Measurements from ENCODE around the gene MRGPRD.
A peak's percentile ranks its signal among the peaks of the same experiment; 100 is the strongest.
"Not testable (repeated sequence)": the region's sequence is repeated elsewhere in the genome, so short reads cannot be mapped to it uniquely, and the experiment has no call there.

The MRGPRD gene

DNA sequence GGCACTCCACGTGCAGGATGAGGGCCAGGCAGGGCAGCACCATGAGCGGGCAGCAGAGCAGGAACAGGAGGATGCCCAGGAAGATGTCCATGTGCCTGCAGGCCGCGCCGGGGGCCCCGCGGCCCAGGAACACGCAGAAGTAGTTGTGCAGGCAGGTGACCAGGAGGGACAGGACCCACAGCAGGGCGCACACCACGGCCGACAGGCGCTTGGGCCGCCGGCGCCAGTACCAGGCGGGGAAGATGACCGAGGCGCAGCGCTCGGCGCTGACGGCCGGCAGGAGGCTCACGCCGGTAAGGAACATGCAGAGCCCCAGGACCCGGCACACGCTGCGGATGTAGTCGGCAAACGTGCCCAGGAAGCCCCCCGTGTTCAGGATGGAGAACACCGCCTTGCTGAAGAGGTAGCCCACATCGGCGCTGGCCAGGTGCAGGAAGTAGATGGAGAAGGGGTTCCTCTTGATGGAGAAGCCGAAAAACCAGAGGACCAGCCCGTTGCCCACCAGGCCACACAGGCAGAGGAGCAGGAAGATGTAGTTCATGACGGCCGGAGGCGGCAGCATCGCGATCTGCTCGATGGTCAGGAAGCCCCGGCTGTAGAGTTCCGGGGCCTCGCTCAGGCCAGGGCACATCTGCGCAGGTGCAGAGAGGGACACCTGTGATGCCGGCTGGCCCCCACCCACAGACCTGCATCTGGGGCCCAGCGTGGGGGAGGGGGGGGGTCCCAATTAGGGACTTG is 25.0 kb upstream of the MRGPRD start:
- DNase-seq, result no peak

DNA sequence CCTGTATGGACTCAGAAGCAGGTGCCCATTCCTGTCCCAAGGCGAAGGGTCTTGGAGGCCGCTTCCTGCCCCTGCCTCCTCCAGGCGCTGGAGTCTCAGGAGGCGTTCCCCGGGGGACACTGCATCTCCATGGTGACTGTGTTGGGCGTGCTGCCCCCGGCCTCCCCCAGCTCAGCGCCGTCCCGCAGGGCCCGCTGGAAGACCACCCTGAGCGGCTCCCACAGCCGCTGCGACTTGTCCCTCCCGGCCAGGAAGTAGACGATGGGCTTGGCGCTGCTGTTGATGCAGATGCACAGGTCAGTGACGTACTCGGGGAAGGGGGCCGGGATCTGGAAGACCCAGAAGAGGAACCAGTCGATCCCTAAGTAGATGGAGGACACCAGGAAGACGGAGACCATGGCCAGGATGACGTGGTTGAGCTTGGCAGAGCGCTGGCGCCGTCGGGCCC is 24.4 kb upstream of the MRGPRD start:
- no peak for DNase-seq

DNA sequence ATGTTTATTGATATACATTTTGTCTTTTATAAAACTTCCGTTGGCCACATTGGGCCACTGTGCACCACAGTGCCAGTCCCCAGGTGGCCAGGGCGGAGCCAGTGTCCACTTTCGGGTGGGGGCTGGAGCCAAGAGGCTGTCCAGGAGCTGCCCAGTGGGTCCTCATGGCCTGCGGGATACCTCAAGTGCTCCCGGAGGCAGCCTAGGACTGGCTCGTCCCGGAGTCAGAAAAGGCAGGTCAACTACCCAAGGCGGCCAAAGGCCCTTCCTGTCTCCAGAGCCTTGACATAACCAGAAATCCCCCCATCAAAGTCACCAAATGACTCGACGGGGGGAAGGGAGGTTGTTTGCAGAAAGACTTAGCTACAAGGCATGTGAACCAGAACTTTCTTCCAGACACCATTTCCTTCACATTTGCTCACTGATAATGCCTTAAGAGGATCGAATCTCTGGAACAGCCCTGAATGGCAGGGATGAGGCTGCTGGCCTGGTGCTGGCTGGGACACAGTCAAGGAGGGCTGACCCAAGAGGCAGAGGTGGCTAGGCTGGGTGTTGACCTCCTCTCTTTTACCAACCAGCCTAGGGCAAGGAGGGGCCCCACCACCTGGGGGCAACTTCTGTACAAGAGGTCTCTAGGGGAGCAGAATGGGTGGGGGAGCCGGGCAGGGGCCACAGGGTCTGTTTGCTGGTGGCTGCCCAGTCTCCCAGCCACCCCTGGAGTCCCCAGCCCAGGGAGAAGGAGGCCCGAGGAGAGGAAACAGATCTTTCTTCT is 23.8 kb upstream of the MRGPRD start:
- no peak for DNase-seq

DNA sequence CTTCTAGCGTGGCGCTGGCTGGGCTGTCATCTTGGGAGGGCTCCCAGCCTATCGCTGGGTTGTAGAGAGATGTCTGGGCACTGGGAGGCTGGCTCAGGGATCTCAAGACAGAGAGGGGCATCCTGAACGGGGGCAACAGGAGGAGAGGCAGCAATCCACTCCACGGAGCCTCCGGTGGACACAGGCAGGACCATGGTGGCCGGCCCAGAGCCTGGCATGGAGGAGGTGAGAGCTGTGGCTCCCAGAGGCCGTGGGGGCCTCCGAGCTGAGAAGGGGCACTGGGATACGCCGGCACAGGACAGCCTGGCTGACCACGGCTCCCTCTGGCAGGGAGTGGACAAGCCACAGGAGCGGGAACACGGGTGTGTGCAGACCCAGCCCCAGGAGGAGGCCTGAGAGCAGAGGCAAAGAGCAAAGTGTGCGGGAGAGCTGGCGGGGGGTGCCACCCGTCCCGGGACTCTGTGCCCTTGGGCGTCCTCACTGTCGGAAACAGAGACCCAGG is 23.1 kb upstream of the MRGPRD start:
- no peak for DNase-seq

DNA sequence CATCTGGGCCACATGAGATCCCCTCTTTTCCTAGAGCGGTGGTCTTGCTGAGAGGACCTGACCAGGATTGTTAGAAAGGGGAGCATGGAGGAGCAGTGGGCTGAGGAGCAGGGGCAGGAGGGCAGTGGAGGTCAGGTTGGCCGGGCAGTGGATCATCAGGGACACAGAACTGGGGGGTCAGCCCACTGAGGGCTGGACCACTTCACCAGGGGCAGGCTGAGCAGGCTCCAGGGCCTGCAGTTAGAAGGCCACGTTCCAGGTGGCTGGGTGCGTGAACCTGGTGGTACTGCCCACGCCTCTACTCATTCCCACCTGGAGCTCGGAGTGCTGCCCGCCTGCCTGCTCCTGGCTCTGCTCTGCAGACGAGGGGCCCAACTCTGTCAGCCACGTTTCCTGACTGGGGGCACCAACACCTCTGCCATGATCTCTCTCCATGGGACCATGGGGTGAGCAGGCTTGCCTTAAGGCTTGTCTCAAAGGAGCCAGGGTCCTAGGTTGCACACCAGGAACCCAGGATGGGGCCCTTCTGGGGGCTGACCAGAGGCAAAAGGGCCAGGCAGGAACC is 22.6 kb upstream of the MRGPRD start:
- DNase-seq, result no peak

DNA sequence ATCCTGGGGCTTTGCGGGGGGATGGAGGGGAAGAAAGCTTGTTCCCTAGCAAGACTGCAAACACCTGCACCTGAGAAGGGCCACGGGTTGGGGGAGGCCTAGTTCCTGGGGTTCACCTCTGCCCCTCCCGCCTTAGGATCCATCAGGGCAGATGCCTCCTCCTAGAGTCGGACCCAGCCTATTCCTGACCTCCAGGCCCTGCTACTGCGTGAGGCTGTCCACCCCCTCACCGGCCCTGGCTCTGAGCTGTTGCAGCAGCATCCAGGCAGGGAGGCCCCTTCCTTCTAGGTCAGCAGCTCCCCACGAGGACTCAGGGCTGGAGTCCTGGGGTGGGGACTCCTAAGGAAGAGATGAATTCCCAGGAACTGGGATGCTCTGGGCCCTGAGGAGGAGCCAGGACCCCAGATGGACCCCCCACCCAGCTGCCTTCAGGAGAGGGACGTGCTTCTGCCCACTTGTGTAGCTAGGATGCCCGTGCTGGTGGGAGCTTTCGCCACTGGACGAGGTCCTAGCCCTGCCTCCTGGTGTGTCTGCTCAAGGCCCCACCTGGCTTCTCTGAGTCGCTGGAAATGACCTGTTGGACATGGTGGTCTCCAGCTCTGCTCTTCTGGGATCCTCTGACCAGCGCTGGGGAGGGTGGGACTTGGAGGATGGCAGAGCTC is 21.9 kb upstream of the MRGPRD start:
- no peak for DNase-seq

DNA sequence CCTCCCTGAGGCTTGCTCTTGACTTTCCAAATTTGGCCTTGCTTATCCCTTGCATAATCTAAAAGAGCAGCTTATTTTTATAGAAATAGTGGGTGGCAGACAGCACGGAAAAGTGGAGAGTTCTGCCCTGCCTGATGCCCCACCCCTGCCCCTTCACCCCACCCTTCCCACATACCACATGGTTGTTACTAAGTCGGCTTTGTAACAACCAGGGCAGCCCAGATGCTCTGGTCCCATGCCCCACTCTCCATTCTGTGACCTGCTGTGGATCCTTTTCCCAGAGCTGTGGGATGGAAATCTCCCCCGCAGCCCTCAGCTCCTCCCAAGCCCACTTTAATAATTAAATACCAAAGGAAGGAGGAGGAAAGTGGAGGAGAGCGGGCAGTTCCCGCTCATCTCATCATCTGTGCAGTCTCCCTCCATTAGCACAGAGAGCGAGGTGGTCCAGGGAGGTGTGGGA is 21.4 kb upstream of the MRGPRD start:
- no peak for DNase-seq

DNA sequence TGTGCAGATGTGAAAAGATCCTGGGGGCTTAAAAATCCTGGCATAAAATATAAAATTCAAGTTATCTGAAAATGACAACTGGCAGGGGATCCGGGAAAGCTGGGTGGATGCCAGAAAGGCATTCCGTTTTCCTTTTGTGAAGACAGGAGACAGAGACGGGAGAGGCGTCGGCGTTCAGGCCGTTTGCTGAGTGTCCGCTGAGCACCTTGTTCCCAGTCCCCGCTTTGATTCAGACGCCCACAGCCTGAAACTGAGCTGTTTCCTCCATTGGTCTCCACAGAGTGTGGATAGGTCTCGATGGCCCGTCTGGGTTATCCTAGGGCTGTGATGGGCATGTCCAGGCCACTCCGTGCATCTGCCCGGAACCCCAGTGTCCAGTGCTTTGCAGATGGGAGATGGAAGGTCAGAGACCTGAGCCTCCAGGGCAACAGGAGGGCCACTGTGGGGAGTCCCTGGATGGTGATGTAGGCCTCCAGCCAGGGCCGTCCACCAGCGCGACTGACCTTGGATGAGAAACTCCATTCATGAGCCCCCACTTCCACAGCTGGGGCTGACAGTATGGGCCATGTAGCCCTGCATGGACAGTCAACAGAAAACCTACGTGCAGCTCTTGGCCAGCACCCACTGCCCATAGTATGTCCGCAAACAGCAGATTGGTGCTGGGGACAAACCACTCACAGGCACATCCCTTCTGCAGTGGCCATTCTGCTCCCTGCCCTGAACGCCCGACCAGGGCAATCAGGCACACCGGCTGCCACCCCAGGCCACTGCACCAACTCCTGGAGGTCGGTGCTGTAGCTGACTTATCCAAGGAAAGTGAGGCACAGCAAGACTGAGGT is 20.7 kb upstream of the MRGPRD start:
- DNase-seq, result no peak

DNA sequence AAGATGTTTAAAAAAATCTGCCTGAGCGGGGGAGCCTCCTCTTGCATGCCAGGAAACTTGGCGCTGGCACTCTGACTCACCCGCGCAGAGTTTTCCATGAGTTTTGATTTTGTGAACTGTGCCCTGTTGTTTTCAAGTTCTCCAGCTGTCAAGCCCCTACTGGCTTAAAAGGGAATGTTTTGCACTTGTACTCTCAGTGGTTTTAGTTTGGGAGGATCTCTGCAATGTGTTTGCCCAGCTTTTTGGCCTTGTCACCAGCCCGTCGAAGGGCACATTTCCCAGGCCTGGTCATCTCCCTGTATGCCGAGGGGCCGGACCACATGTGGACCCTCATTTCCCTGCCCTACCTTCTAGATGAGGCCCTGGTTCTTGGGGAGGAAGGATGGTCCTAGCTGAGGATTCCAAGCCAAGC is 20.1 kb upstream of the MRGPRD start:
- no peak for DNase-seq

DNA sequence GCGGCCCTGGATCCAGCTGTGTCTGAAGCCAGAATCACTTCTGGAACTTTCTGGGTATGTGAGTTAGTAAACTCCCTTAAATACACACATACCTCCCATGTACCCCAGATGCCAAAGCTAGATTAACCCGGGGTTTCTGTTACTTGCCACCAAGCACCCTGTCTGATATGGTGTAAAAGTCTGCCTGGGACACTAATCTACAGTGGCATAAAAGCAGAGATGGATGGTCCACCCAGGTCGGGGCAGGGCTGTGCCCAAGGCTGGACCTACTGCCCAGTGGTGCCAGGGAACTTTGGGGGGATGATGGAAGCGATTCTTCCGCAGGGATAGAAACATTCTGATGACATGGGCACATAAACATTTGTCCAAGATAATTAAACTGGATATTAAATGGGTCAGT is 19.6 kb upstream of the MRGPRD start:
- DNase-seq, result no peak

DNA sequence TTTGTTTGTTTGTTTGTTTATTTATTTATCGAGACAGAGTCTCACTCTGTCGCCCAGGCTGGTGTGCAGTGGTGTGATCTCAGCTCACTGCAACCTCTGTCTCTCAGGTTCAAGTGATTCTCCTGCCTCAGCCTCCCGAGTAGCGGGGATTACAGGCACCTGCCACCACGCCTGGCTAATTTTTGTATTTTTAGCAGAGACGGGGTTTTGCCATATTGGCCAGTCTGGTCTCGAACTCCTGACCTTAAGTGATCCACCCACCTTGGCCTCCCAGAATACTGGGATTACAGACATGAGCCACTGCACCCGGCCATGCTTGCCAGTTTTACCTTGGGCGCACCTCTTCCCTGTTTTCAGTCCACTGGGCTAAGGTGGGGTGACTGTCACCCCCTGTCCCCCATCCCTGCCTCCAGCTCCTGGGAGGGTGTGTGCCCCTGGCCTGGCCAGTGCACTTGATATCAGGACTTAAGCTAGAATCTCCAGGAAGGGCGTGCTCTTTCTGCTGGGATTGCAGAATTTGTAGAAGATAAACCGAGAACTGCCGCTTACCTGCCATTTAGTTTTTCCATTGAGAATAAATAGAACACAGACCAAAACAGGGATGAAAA is 19.1 kb upstream of the MRGPRD start:
- DNase-seq, result not testable (repeated sequence)

DNA sequence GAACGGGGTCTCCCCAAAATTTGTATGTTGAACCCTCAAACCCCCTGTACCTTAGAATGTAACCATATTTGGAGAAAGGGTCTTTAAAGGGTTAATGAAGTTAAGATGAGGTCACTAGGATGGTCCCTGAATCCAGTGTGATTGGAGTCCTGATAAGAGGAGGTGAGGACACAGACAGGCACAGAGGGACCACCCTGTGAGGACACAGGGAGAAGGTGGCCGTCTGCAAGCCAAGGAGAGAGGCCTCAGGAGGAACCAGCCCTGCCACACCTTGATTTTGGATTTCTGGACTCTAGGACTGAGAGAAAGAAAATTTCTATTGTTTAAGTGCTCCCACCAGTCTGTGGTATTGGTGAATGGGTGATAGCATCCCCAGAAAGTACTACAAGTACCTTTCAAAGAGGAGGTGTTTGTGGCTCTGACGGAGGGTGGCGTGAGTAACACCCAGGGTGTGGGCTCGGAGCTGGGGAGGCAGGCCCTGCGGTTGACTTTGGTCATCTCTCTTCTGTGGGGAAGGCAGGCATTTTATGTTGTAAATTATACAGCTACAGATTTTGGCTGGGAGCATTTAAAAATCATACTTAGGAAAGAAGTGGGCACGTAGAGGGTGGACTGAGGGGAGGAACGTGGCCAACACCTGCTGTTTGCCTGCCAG is 18.4 kb upstream of the MRGPRD start:
- no peak for DNase-seq

DNA sequence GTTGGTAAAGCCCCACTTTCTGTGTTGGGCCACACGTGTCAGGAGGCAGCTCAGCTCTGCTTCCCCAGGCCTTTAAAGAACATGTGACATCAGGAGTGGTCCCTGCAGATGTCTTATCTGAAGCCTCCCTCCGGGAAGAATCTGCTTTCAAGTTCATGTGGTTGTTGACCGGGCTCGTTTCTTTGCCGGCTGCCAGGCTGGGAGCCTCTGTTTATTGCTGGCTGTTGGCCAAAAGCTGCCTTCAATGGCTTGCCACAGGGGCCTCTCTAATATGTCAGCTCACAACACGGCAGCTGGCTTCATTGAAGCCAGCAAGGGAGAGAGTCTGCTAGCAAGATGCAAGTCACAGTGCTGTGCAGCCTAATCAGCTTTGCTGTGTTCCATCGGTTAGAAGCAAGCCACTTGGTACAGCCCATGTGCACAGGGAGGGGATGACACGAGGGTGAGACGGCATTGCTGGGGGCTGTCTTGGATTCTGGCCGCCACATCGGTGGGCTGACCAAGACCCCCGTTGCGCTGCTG is 17.7 kb upstream of the MRGPRD start:
- DNase-seq, result peak; percentile 90

DNA sequence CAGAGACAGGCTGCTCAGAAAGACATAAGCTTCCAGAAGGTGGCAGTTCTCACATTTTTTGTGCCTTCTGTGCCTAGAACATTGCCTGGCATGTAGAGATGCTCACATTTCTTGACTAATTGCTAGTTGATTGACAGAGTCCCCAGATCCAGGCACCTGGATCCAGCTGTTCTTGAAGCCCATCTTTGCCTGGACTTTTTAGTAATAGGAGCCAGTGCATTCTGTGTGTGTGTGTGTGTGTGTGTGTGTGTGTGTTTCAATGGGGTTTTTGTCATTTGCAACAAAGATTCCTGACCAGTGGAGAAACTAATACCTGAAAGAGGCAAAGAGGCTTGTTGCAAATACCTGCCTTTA is 17.2 kb upstream of the MRGPRD start:
- DNase-seq, result no peak

DNA sequence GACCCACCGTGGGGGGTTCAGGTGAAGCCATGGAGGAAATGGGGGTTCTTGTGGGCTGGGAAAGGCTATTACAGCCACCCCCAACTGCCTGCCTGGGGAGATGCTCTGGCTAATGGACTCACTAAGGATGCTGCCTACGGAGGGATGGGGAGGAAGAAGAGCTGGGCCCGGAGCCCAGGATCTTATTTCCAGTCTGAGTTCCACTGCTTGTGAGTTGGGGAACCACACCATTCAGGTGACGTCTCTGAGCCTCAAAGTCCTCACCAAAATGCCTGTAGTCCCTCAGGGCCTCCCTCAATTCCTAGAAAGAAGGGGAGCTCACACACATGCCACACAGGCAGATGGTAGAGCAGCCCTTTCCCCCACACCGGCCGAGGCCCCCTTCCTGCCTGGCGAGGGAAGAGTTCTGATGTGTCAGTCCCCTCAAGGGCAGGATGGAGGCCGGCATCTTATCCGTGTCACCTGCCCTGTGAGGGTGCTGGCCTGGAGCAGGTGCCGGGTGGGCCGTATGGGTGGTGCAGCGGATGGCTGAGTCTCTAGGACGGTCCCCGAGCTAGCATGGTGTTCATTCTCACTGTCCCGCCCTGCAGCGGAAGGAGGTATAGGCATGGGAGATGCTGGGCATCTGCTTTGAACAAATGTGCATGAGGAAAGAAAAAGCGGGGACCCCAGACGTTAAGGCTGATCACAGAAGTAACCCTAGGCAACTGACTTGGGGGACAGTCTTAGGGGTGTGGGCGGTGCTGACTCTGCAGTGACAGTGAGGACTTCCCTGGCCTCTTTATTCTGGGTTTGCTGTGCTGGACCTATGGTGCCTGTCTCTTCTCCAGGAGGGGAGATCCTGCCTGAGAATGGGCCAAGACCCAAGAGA is 16.6 kb upstream of the MRGPRD start:
- no peak for DNase-seq

DNA sequence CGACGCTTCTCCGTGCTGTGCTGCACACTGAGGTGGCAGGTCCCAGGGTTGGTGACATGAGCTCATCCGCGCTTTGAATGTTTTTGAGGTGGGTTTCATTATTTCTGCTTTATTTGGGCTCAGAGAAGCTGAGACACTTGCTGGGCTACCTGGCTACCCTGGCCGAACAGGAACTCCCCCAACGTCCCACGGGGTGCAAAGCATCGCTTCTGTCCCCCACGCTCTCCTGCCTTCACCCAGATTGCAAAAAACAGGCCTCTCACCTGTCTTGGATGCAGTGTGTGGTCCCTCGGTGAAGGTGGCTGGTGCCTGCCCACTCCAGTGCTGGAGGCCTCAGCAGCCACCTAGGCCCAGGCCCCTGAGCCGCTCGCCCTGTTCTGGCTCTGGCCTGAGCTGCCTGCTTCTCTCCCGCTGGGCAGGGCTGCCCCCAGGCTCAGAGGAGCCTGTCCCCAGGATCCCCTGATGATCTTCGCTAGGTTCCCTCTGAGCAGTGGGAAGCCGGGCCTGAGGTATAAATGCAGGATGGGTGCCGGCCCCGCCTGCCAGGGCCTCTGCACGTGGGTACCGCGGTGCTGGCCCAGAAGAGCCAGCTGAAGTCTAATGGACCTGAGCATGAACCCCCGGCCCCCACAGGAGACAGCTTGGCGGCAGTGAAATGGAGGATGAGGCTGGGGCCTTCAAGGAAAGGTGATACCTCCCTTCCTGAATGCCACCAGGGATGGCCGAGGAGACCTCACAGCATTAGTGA is 15.8 kb upstream of the MRGPRD start:
- DNase-seq, result no peak

DNA sequence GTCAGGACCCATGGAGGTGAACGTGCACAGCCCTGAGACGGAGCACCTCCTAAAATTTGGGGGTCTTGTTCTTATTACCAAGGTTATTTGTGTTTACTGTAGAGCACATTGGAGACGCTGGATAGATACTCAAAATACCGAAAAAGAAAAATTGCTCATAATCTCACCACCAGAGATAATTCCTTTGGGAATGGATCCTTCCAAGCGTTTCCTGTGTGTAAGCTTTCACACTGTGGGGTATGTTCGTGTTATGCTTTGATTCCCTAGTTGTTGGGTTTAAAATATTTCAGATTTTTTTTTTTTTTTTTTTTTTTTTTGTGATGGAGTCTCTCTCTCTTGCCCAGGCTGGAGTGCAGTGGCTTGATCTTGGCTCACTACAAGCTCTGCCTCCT is 14.1 kb upstream of the MRGPRD start:
- DNase-seq, result no peak

DNA sequence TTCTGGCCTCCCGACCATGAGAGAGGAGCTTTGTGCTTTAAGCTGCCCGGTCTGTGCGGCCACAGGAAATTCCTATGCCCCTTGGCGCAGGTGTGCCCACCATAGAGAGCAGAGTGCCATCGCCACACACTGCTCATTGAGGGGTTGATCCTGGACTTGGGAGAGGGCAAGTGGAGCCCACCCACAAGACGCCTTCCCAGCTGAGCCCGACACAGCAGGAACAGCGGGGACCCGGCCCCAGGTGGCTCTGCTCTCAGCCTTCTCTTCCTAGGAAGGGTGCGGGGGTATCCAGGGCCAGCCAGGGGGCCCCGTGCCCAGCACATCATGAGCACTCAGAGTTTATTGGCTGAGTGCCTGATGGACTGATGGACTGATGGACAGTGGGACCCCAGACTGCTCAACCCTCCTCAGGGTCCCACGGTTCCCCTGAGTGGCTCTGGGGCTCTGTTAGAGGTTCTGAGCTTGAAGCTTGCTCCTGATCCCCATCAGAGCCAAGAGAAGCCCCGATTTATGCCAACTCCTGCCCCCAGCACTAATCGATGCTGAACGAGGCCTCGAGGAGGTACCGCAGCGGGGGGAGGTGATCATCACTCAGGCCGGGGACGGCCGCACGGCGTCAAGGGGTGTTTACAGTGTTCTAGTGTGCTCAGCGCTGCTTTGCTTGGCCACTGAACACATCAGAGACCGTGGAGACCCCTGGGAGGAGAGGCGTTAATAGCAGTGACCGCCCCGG is 13.5 kb upstream of the MRGPRD start:
- no peak for DNase-seq

DNA sequence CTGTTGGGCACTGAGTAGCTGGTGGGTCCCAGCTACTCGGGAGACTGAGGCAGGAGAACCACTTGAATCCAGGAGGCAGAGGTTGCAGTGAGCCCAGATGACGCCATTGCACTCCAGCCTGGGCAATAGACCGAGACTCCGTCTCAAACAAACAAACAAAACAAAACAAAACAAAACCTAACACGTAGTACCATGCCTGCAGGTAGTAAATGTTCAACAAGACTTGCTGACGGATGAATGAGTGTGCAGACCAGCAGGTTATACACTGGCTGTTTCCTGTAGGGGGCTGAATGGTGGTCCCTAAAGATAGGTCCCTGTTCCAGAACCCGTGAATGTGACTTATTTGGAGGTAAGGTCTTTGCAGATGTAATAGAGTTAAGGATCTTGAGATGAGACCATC is 12.8 kb upstream of the MRGPRD start:
- DNase-seq, result no peak

Data from NCI-H1105 (cell line).